Kidney (tissue), 14 donors: ENCODE results near the gene DACT2. TPM values are rescaled to one million over a fixed set of nuclear protein-coding genes. Genes with fewer than 3 reads are reported as not detected.
"Not testable (repeated sequence)": the region's sequence is repeated elsewhere in the genome, so short reads cannot be mapped to it uniquely, and the experiment has no call there.

Experiments used
- DNase-seq, 5 donors: peaks; one replicate each; pipeline ENCODE4 v3.0.0-alpha.2; 2013 to 2020
- FAIRE-seq: peaks from 2 replicates; lab custom pipeline; 2012; peaks lifted over from hg19 to GRCh38; lab: Jason Lieb, UNC
- H3K27ac ChIP-seq, 2 donors: one replicate each; pipeline ENCODE4 v1.7.0; 2013; ENCODE audit warnings: low read depth in 2 of 2, low read length in 2 of 2, inconsistent platforms in 1 of 2
- H3K27me3 ChIP-seq: one replicate; pipeline ENCODE4 v1.7.1; 2013; ENCODE audit warnings: low read length, inconsistent platforms; ENCODE audit not compliant: control insufficient read depth, insufficient read depth
- H3K36me3 ChIP-seq, 3 donors: one replicate each; pipeline versions ENCODE4 v1.7.0 to v1.7.1; 2013; ENCODE audit warnings: low read length in 3 of 3, control low read depth in 1 of 3, inconsistent platforms in 1 of 3; ENCODE audit not compliant: insufficient read depth in 3 of 3, control insufficient read depth in 2 of 3
- H3K4me1 ChIP-seq, 3 donors: one replicate each; pipeline versions ENCODE4 v1.7.0 to v1.7.1; 2013; ENCODE audit warnings: low read length in 3 of 3, inconsistent platforms in 1 of 3, low read depth in 1 of 3; ENCODE audit not compliant: control insufficient read depth in 2 of 3, insufficient read depth in 2 of 3
- H3K4me3 ChIP-seq, 3 donors: one replicate each; pipeline versions ENCODE4 v1.7.0 to v1.8.1; 2013; ENCODE audit warnings: low read length in 3 of 3, control low read depth in 1 of 3, inconsistent platforms in 1 of 3
- H3K9ac ChIP-seq, 3 donors: one replicate each; pipeline versions ENCODE4 v1.7.0 to v1.7.1; 2013; ENCODE audit warnings: low read length in 3 of 3, control low read depth in 1 of 3, inconsistent platforms in 1 of 3
- H3K9me3 ChIP-seq, 3 donors: one replicate each; pipeline versions ENCODE4 v1.7.0 to v1.7.1; 2013; ENCODE audit warnings: low read length in 3 of 3, control low read depth in 1 of 3, inconsistent platforms in 1 of 3; ENCODE audit not compliant: control insufficient read depth in 2 of 3, insufficient read depth in 1 of 3
- intact Hi-C: fragments of 100-400 bp; cut with DNase I; formaldehyde crosslinking; loops from one replicate; pipeline ENCODE4 v1.11.1; 2022
- polyA plus RNA-seq: library from polyadenylated mRNA; stranded (reverse); fragments of 350-450 nt; fragmentation: Illumina TruSeq; extraction: RNeasy Lipid Tissue Mini Kit (QIAGEN cat#74804); gene quantifications from one replicate; pipeline ENCODE4 v1.2.3, GENCODE V29; 2014; ENCODE audit warnings: low read depth, low replicate concordance; ENCODE audit not compliant: insufficient read depth
- total RNA-seq: library from RNA; stranded (reverse); fragmentation: NEBNext Ultra II Directional; extraction: Animal tissue kit (Norgen Biotek cat#: 25700); gene quantifications from one replicate; pipeline ENCODE4 v1.2.1, GENCODE V29; 2021
- TF ChIP-seq, protein P1 (sequence below): IDR thresholded peaks from 3 replicates; pipeline ENCODE4 v1.5.1; 2012; ENCODE audit warnings: mild to moderate bottlenecking, moderate library complexity, borderline replicate concordance; ENCODE audit not compliant: insufficient read depth; ENCODE audit errors: extremely low read depth
- donor health status: control.
- donor health status: control.
- donor health status: control.
- donor health status: control.
- donor health status: control.
- donor health status: DM: yes; HTN: yes; CAD: no.
- donor health status: Normal renal cell carcinoma (clear cell type).

Gene DACT2
- total and polyA plus RNA-seq, 2 donors from 2014 or later, result 4.8 to 5.0 TPM

DNA sequence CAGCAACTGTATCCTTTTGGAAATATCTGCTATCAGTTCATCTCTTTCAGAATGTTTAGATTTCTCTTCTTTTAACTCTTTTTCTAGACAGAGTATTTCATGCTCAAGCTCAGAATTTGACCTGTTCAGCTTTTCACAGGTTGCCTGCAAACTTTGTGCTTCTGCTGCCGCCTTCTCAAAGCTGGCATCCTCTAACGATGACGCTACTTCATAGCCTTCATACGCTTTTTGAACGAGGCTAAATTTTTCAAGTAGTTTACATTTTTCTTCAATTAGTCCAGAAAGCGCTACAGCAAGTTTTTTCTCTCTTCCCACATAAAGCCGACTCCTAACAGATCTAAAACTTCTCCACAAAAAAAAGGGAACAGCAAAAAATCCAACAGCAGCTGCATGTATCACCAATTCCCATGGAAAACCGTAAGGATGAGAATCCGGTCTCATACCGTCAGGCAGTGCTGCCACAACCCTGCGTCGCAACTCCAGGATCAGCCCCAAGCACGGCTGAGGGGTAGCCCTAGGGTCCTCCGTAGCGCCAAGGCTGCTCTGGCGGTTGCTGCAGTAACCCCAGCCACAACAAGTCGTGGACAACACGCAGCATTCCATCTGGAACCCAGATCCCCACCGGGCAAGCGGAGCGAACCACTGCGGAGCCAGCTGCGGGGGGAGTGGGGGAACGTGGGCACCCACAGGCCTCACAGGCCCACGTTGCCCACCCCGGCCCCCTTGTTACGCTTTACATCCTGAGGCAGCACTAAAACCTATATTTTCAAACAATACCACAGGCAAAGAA is 30.6 kb downstream of the DACT2 start:
- TF ChIP-seq, protein P1, sequence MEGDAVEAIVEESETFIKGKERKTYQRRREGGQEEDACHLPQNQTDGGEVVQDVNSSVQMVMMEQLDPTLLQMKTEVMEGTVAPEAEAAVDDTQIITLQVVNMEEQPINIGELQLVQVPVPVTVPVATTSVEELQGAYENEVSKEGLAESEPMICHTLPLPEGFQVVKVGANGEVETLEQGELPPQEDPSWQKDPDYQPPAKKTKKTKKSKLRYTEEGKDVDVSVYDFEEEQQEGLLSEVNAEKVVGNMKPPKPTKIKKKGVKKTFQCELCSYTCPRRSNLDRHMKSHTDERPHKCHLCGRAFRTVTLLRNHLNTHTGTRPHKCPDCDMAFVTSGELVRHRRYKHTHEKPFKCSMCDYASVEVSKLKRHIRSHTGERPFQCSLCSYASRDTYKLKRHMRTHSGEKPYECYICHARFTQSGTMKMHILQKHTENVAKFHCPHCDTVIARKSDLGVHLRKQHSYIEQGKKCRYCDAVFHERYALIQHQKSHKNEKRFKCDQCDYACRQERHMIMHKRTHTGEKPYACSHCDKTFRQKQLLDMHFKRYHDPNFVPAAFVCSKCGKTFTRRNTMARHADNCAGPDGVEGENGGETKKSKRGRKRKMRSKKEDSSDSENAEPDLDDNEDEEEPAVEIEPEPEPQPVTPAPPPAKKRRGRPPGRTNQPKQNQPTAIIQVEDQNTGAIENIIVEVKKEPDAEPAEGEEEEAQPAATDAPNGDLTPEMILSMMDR, result no peak
- Histone ChIP-seq H3K27ac (no peak overlapping the region), H3K36me3 (no peaks in the 10 kb centered on the region), H3K4me3 (no peak overlapping the region), H3K9me3 (no peaks in the 10 kb centered on the region), H3K4me1 (no peaks in the 10 kb centered on the region), H3K27me3 (no peaks in the 10 kb centered on the region), H3K9ac (no peak overlapping the region)
- intact Hi-C loops, result no loop called here
- peak in 1 of 5 donors; percentile 62 for DNase-seq
- no peak for FAIRE-seq

DNA sequence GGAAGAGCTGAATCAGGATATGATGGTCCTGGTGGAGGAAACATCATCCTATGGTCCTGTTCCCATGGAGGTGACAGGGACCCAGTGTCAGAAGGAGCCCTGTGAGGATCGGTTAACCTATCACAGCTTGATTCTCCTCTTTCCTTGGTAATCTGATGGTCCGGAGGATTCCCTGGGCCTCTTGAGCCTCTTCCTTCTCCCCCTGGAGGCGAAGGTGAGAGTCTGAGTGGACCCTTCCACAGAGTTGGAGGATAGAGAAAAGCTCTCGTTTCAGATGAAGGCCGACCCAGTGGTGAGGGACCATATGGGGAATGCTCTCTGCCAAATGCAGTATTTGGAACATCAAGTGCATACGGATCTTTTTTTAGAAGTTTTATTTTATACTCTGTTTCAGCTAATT is 32.1 kb downstream of the DACT2 start:
- H3K9me3 ChIP-seq, DNase-seq, H3K4me1 ChIP-seq, H3K4me3 ChIP-seq, H3K27ac ChIP-seq, H3K27me3 ChIP-seq, FAIRE-seq, intact Hi-C loops, H3K9ac ChIP-seq, H3K36me3 ChIP-seq: not testable (repeated sequence)

DNA sequence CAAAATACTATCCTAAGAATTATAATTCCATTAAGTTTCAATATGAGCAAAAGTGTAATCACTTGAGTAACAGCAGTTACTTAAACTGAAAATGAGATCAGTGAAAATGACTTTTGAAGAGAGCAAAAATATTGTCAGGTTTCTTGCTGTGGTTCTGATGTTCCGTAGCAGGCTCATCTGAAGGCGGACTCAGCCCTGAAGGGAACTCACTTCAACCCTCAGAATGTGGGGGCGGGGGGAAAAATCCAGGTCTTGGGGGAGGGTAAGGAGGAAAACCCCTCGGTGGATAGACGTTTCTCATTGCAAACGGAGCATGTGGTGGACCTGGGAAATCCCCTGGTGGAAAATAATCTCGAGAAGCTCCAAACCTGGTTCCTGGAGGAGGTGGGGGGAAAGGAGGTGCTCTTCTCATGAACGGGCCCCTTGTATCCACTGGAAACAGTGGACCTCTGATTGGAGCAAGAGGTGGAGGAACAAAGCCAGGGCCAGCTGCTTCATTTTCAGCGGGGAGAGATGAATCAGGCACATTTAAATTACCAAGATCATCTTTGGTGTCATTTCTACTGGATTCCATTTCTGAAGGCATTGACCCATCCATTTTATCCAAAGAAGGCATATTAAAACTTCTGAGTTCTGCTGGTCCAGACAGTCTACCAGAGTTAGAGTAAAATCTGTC is 32.7 kb downstream of the DACT2 start:
- H3K9me3 ChIP-seq, H3K4me3 ChIP-seq, H3K27ac ChIP-seq, H3K9ac ChIP-seq, H3K4me1 ChIP-seq, H3K36me3 ChIP-seq, H3K27me3 ChIP-seq, intact Hi-C loops, FAIRE-seq: not testable (repeated sequence)
- peak in 1 of 5 donors; percentile 6 for DNase-seq

DNA sequence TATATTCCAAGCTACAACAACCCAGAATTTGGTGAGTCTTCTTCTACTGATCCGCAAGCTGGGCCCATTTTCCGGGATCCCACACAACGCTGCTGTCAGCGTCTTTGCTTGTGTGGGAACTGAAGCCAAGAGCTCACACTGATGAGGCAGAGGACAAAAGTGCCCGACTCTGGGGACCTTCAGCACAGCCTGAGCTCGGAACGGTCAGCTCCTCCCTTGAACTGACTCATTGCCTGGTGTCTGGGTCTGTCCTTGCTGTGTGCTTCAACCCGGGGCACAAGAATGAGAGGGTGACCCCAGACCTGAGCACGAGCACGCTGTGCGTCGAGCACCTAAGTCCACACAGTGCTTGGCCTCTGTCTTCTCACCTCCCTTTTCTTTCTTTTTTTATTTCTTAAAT is 33.5 kb downstream of the DACT2 start:
- FAIRE-seq (no peak), DNase-seq (peak in 1 of 5 donors; percentile 22)
- H3K9me3 ChIP-seq, result no peaks in the 10 kb centered on the region
- no peak overlapping the region for H3K27ac ChIP-seq
- TF ChIP-seq, protein P1, result no peak
- no peaks in the 10 kb centered on the region for H3K27me3 ChIP-seq
- intact Hi-C loops, result no loop called here
- no peak overlapping the region for H3K4me3 ChIP-seq
- H3K4me1 ChIP-seq, result no peaks in the 10 kb centered on the region
- no peaks in the 10 kb centered on the region for H3K36me3 ChIP-seq
- H3K9ac ChIP-seq, result no peak overlapping the region
